H1 (cell line): Measurements from ENCODE around the gene FAM53B. TPM values are rescaled to one million over a fixed set of nuclear protein-coding genes. Genes with fewer than 3 reads are reported as not detected.

Experiments used
- CTCF ChIA-PET: fragments of 300-600 bp; sonication (Branson Sonifier 250); formaldehyde crosslinking; loops from one replicate; lab custom pipeline; 2021; ENCODE audit not compliant: partially characterized antibody; lab: Charles Lee
- POLR2A ChIA-PET: fragments of 300-600 bp; sonication (Branson Sonifier 250); formaldehyde crosslinking; loops from one replicate; lab custom pipeline; 2021; ENCODE audit warnings: inconsistent platforms; ENCODE audit not compliant: partially characterized antibody; lab: Charles Lee
- DNase-seq, 2 experiments: peaks; one replicate each; pipeline versions ENCODE4 v3.0.0 to v3.0.0-alpha.2; 2010 to 2022; ENCODE audit warnings: low spot score in 2 of 2, low read depth in 1 of 2, mixed read lengths in 1 of 2
- FAIRE-seq: peaks from 2 replicates; lab custom pipeline; 2011; peaks lifted over from hg19 to GRCh38; lab: Jason Lieb, UNC
- H2AFZ ChIP-seq: 2 replicates; pipeline ENCODE4 v1.8.1; 2012; ENCODE audit warnings: low read length, inconsistent platforms
- H2AK5ac ChIP-seq: 2 replicates; pipeline ENCODE4 v1.6.1; 2013; ENCODE audit warnings: low read depth, low read length
- H2BK120ac ChIP-seq: replicated peaks from 2 replicates; pipeline ENCODE3; 2013; ENCODE audit warnings: low read depth, low read length, inconsistent platforms
- H2BK12ac ChIP-seq: 2 replicates; pipeline ENCODE4 v1.6.1; 2013; ENCODE audit warnings: low read depth, low read length
- H2BK15ac ChIP-seq: 2 replicates; pipeline ENCODE4 v1.6.1; 2013; ENCODE audit warnings: low read length
- H2BK20ac ChIP-seq: 2 replicates; pipeline ENCODE4 v1.6.1; 2013; ENCODE audit warnings: low read length
- H2BK5ac ChIP-seq: 2 replicates; pipeline ENCODE4 v1.6.1; 2013; ENCODE audit warnings: low read depth, low read length
- H3K14ac ChIP-seq: 2 replicates; pipeline ENCODE4 v1.6.1; 2013; ENCODE audit warnings: inconsistent platforms; ENCODE audit not compliant: insufficient read length
- H3K18ac ChIP-seq: 2 replicates; pipeline ENCODE4 v1.6.1; 2013; ENCODE audit warnings: low read length; ENCODE audit errors: extremely low read depth
- H3K23ac ChIP-seq: 2 replicates; pipeline ENCODE4 v1.6.1; 2013; ENCODE audit warnings: inconsistent platforms; ENCODE audit not compliant: insufficient read length
- H3K23me2 ChIP-seq: 2 replicates; pipeline ENCODE4 v1.6.1; 2013; ENCODE audit warnings: low read depth, low read length
- H3K27ac ChIP-seq: 2 replicates; pipeline ENCODE4 v1.6.1; 2011; ENCODE audit warnings: low read depth, low read length, inconsistent platforms
- H3K27me3 ChIP-seq, 4 experiments: replicated peaks in 1 of 4; 1 replicate in 1 of 4; 2 replicates in 3 of 4; pipeline versions ENCODE4 v1.6.1 to v1.8.1; 2011 to 2013; ENCODE audit warnings: low read length in 3 of 4, mild to moderate bottlenecking in 3 of 4, inconsistent platforms in 2 of 4, mixed read lengths in 2 of 4, moderate library complexity in 1 of 4; ENCODE audit not compliant: control insufficient read depth in 3 of 4, insufficient read depth in 3 of 4; ENCODE audit errors: extremely low read depth in 1 of 4
- H3K36me3 ChIP-seq, 4 experiments: 2 replicates each; pipeline versions ENCODE4 v1.6.1 to v1.8.1; 2011 to 2013; ENCODE audit warnings: mild to moderate bottlenecking in 4 of 4, low read length in 3 of 4, moderate library complexity in 2 of 4, control low read depth in 1 of 4, inconsistent platforms in 1 of 4; ENCODE audit not compliant: insufficient read depth in 4 of 4, control insufficient read depth in 2 of 4
- H3K4ac ChIP-seq: replicated peaks from 2 replicates; pipeline ENCODE3; 2013; ENCODE audit warnings: low read length, low read depth, mixed read lengths, inconsistent platforms; ENCODE audit not compliant: insufficient read length
- H3K4me1 ChIP-seq, 4 experiments: replicated peaks in 1 of 4; 1 replicate in 1 of 4; 2 replicates in 3 of 4; pipeline versions ENCODE4 v1.6.1 to v1.8.1; 2011 to 2013; ENCODE audit warnings: low read length in 3 of 4, inconsistent platforms in 2 of 4, mixed read lengths in 1 of 4; ENCODE audit not compliant: insufficient read depth in 4 of 4, control insufficient read depth in 3 of 4
- H3K4me2 ChIP-seq, 2 experiments: 2 replicates each; pipeline versions ENCODE4 v1.6.1 to v1.8.1; 2011 to 2013; ENCODE audit warnings: low read depth in 2 of 2, low read length in 2 of 2, control low read depth in 1 of 2, inconsistent platforms in 1 of 2, mild to moderate bottlenecking in 1 of 2; ENCODE audit not compliant: insufficient read depth in 1 of 2
- H3K4me3 ChIP-seq, 4 experiments: fragments of 200-600, 300-600 bp in 1 of 4; sonication (generic), shearing (Covaris generic), sonication (Bioruptor Twin) in 1 of 4; 2 replicates each; pipeline versions ENCODE4 v1.5.1 to v1.8.1; 2011 to 2016; ENCODE audit warnings: low read length in 4 of 4, low read depth in 3 of 4, control low read depth in 2 of 4, inconsistent platforms in 2 of 4, mild to moderate bottlenecking in 2 of 4, mixed read lengths in 1 of 4, moderate library complexity in 1 of 4; ENCODE audit not compliant: insufficient read depth in 2 of 4; ENCODE audit errors: extremely low read depth in 1 of 4
- H3K56ac ChIP-seq: replicated peaks from 2 replicates; pipeline ENCODE3; 2013; ENCODE audit warnings: low read depth, mild to moderate bottlenecking, mixed read lengths, low read length, inconsistent platforms; ENCODE audit not compliant: insufficient read length
- H3K79me1 ChIP-seq: 2 replicates; pipeline ENCODE4 v1.6.1; 2013; ENCODE audit warnings: low read depth, low read length, control low read depth
- H3K79me2 ChIP-seq, 2 experiments: 2 replicates each; pipeline versions ENCODE4 v1.6.1 to v1.8.1; 2012 to 2013; ENCODE audit warnings: low read length in 2 of 2, mild to moderate bottlenecking in 2 of 2, inconsistent platforms in 1 of 2; ENCODE audit not compliant: insufficient read depth in 2 of 2, control insufficient read depth in 1 of 2
- H3K9ac ChIP-seq, 4 experiments: replicated peaks in 1 of 4; 1 replicate in 1 of 4; 2 replicates in 3 of 4; pipeline versions ENCODE4 v1.6.1 to v1.8.1; 2011 to 2013; ENCODE audit warnings: low read depth in 3 of 4, low read length in 3 of 4, control low read depth in 2 of 4, mild to moderate bottlenecking in 2 of 4, moderate library complexity in 2 of 4, inconsistent platforms in 1 of 4; ENCODE audit errors: extremely low read depth in 1 of 4
- H3K9me3 ChIP-seq, 2 experiments: 2 replicates each; pipeline versions ENCODE4 v1.6.1 to v1.8.1; 2012 to 2013; ENCODE audit warnings: mild to moderate bottlenecking in 2 of 2, moderate library complexity in 2 of 2, control low read depth in 1 of 2, inconsistent platforms in 1 of 2, low read depth in 1 of 2, low read length in 1 of 2, mixed read lengths in 1 of 2; ENCODE audit not compliant: insufficient read depth in 2 of 2
- H4K20me1 ChIP-seq, 2 experiments: replicated peaks in 1 of 2; 2 replicates each; pipeline versions ENCODE3 to v1.8.1; 2011 to 2013; ENCODE audit warnings: inconsistent platforms in 2 of 2, low read length in 2 of 2, mild to moderate bottlenecking in 1 of 2; ENCODE audit not compliant: insufficient read depth in 2 of 2, control insufficient read depth in 1 of 2
- H4K5ac ChIP-seq: 2 replicates; pipeline ENCODE4 v1.6.1; 2013; ENCODE audit warnings: low read length, low read depth, mixed read lengths, inconsistent platforms; ENCODE audit not compliant: insufficient read length
- H4K8ac ChIP-seq: 2 replicates; pipeline ENCODE4 v1.8.0; 2013; ENCODE audit warnings: mild to moderate bottlenecking, moderate library complexity, low read length, inconsistent platforms; ENCODE audit not compliant: insufficient read depth; ENCODE audit errors: extremely low read depth
- H4K91ac ChIP-seq: replicated peaks from 2 replicates; pipeline ENCODE3; 2013; ENCODE audit warnings: low read length, mixed read lengths, inconsistent platforms; ENCODE audit not compliant: insufficient read length
- BACH1 ChIP-seq: IDR thresholded peaks from 2 replicates; pipeline ENCODE4 v1.6.1; 2012; ENCODE audit warnings: low read length, improper control_type of control experiment
- BCL11A ChIP-seq, 2 experiments: IDR thresholded peaks; one replicate each; pipeline ENCODE4 v1.6.1; 2011; ENCODE audit warnings: low read depth in 2 of 2, low read length in 2 of 2, mild to moderate bottlenecking in 2 of 2
- CBX5 ChIP-seq: fragments of 300-800, 300-1000 bp; sonication (generic); IDR thresholded peaks from 2 replicates; pipeline ENCODE4 v1.7.1; 2016; ENCODE audit warnings: antibody characterized with exemption, low read length, low read depth
- CBX8 ChIP-seq: fragments of 300-800, 300-1000 bp; sonication (generic); IDR thresholded peaks from 2 replicates; pipeline ENCODE4 v1.7.1; 2016; ENCODE audit warnings: low read depth, low read length, borderline replicate concordance
- CTBP2 ChIP-seq: IDR thresholded peaks from 2 replicates; pipeline ENCODE4 v1.7.0; 2011; ENCODE audit warnings: borderline replicate concordance, mild to moderate bottlenecking, moderate library complexity, mixed read lengths, low read length; ENCODE audit not compliant: insufficient read depth, insufficient read length
- JUN ChIP-seq: IDR thresholded peaks from 2 replicates; pipeline ENCODE4 v1.6.1; 2011; ENCODE audit warnings: low read depth, mild to moderate bottlenecking, improper control_type of control experiment, low read length
- KDM5A ChIP-seq: fragments of 200-600 bp; IDR thresholded peaks from 2 replicates; pipeline ENCODE4 v1.7.1; 2012; ENCODE audit warnings: mild to moderate bottlenecking, low read length, inconsistent platforms, mixed read lengths
- MAX ChIP-seq: IDR thresholded peaks from 2 replicates; pipeline ENCODE4 v1.6.1; 2012; ENCODE audit warnings: inconsistent platforms
- NRF1 ChIP-seq: IDR thresholded peaks from 2 replicates; pipeline ENCODE4 v1.6.1; 2011; ENCODE audit warnings: mild to moderate bottlenecking, low read depth, low read length, improper control_type of control experiment
- SIN3A ChIP-seq, 2 experiments: IDR thresholded peaks in 1 of 2; conservative IDR thresholded peaks in 1 of 2; 2 replicates each; pipeline ENCODE4 v1.6.1; 2011 to 2012; ENCODE audit warnings: low read length in 2 of 2, improper control_type of control experiment in 1 of 2, low read depth in 1 of 2, mild to moderate bottlenecking in 1 of 2
- SUZ12 ChIP-seq: fragments of 200-600 bp; sonication (generic); IDR thresholded peaks from 2 replicates; pipeline ENCODE4 v1.6.1; 2012; ENCODE audit warnings: mild to moderate bottlenecking, inconsistent platforms, low read length, moderate library complexity, mixed read lengths
- TAF7 ChIP-seq: optimal IDR thresholded peaks from 2 replicates; pipeline ENCODE3; 2011; ENCODE audit warnings: low read depth, mild to moderate bottlenecking, inconsistent platforms, low read length, moderate library complexity, borderline replicate concordance
- TBP ChIP-seq: IDR thresholded peaks from 2 replicates; pipeline ENCODE4 v1.6.1; 2011; ENCODE audit warnings: low read depth, low read length, improper control_type of control experiment
- TEAD4 ChIP-seq: IDR thresholded peaks from 2 replicates; pipeline ENCODE4 v1.6.1; 2012; ENCODE audit warnings: low read depth, low read length, inconsistent platforms, mixed read lengths
- WGBS, 2 experiments: shearing (Covaris generic) in 1 of 2; methylation state at CpG; one replicate each; pipeline versions ENCODE4 v1.1.6 to v1.1.7; 2013 to 2015; ENCODE audit warnings: low lambda C conversion rate in 2 of 2, mixed read lengths in 2 of 2, inconsistent platforms in 1 of 2, low coverage in 1 of 2, missing lambda C conversion rate in 1 of 2; ENCODE audit not compliant: insufficient replicate concordance in 2 of 2, insufficient coverage in 1 of 2, insufficient read length in 1 of 2; ENCODE audit errors: extremely low coverage in 1 of 2, missing lambda C conversion rate in 1 of 2; 5-methylcytosine and 5-hydroxymethylcytosine counted together
- polyA plus RNA-seq, 7 experiments: library from polyadenylated mRNA; depleted of rRNA in 3 of 7; stranded (reverse) in 5 of 7; unstranded in 2 of 7; fragments of >200 nt in 5 of 7; fragments of 200-250 nt in 2 of 7; gene quantifications; 1 replicate in 5 of 7; 2 replicates in 1 of 7; 4 replicates in 1 of 7; pipeline versions ENCODE4 v1.2.1 to v1.2.3, GENCODE V29; 2011 to 2013; ENCODE audit warnings: missing spikeins in 2 of 7, mixed read lengths in 2 of 7
- total RNA-seq: library from RNA; stranded (reverse); fragmentation: NEBNext Ultra II Directional; extraction: Animal tissue kit (Norgen Biotek cat#: 25700); gene quantifications from 2 replicates; pipeline ENCODE4 v1.2.1, GENCODE V29; 2021

Gene FAM53B
- total and polyA plus RNA-seq, 2 of the 8 experiments (the other 6 are each of a cell fraction or from before 2014, with no cell fraction given) = 5.3 to 14.4 TPM

DNA sequence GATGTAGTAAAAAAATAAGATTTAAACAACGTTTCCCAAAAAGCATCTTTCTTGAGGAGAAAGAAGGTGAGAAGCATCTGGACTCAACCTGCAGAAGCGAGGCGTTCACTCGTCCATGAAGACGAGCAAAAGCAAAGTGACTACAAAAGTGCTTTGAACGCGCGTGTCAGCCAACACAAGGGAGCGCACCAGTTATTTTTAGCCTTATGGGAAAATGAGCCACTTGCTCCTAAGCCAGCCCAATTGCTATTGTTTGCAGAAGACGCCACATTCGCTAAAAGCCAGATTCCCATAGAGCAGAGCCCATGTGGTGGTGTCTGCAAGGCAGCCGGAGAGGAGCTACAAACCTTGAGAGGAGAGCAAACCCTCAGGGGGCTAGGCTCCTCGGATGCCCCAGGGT is 122.5 kb downstream of the FAM53B start:
- H3K9me3 ChIP-seq = no peaks in the 10 kb centered on the region
- POLR2A ChIA-PET = interaction anchor here (1.4 kb wide), 1 partner anchor 119 kb away, joined by 4 read pairs; no protein-coding TSS in a partner anchor
- DNase-seq = no peak
- no peak overlapping the region for H4K91ac ChIP-seq
- no peak overlapping the region for H2BK20ac ChIP-seq
- no peak overlapping the region for H4K5ac ChIP-seq
- peaks cover 2 to 9% (median 3%) of the 10 kb centered on the region in 4 experiments for H3K4me1 ChIP-seq
- H4K20me1 ChIP-seq = peaks cover 2 to 10% of the 10 kb centered on the region in 2 experiments
- H3K23me2 ChIP-seq = no peaks in the 10 kb centered on the region
- no peak overlapping the region for H3K27ac ChIP-seq
- no peak overlapping the region for H2BK12ac ChIP-seq
- no peak overlapping the region for H3K18ac ChIP-seq
- H2BK120ac ChIP-seq = no peak overlapping the region
- H3K4ac ChIP-seq = no peak overlapping the region
- H3K36me3 ChIP-seq = no peaks in the 10 kb centered on the region; a peak in 1 of 8 replicates
- no peak overlapping the region for H3K23ac ChIP-seq
- H3K79me1 ChIP-seq = peaks cover 4% of the 10 kb centered on the region; the same call in 1 of the 2 replicates
- no peak overlapping the region for H4K8ac ChIP-seq
- no peak overlapping the region for H3K4me2 ChIP-seq
- CTCF ChIA-PET = interaction anchor here (0.6 to 1.5 kb wide), 3 partner anchors 9 to 223 kb away, joined by 5 to 8 read pairs (median 5); no protein-coding TSS in a partner anchor
- H2BK5ac ChIP-seq = no peak overlapping the region
- H2BK15ac ChIP-seq = no peak overlapping the region
- H3K4me3 ChIP-seq = no peak overlapping the region
- 93% methylated on average over 13 of the region's 13 CpGs; no CpG with 5 or more reads in 1 of the 2 experiments for WGBS, 2 experiments
- H3K79me2 ChIP-seq = no peaks in the 10 kb centered on the region
- H3K9ac ChIP-seq = no peak overlapping the region
- no peak overlapping the region for H2AFZ ChIP-seq
- no peaks in the 10 kb centered on the region for H3K27me3 ChIP-seq
- no peak overlapping the region for H3K14ac ChIP-seq
- no peak overlapping the region for H2AK5ac ChIP-seq
- no peak for FAIRE-seq
- no peak overlapping the region for H3K56ac ChIP-seq
- no peak for TF ChIP-seq BCL11A (IDR thresholded peaks at IDR 0.05; ENCODE audit: low read depth in 2 of 2, low read length in 2 of 2)
- no peak for TF ChIP-seq BACH1
- no peak for TF ChIP-seq TAF7
- no peak for TF ChIP-seq TBP
- TF ChIP-seq MAX = no peak
- no peak for TF ChIP-seq JUN
- no peak for TF ChIP-seq CBX8
- no peak for TF ChIP-seq KDM5A
- TF ChIP-seq TEAD4 = no peak
- TF ChIP-seq CTBP2 = no peak
- TF ChIP-seq SIN3A (conservative IDR thresholded peaks at IDR 0.05 in 1 of 2, IDR thresholded peaks at IDR 0.05 in 1 of 2; ENCODE audit: low read depth in 1 of 2, low read length in 2 of 2) = no peak
- no peak for TF ChIP-seq NRF1
- TF ChIP-seq SUZ12 = no peak
- TF ChIP-seq CBX5 = no peak
